ENCODE data around the gene SLC50A1. TPM values are rescaled to one million over a fixed set of nuclear protein-coding genes. Genes with fewer than 3 reads are reported as not detected.

Gene SLC50A1
- total RNA-seq, 2 experiments from 2014 or later, result 39.8 to 41.2 TPM

GRCh38 chr1:155170806-155171205, 35.2 kb downstream of the SLC50A1 start:
- Mint-ChIP-seq H3K36me3 (peaks cover 8% of the 10 kb centered on the region), H3K27me3 (no peaks in the 10 kb centered on the region), H3K27ac (no peak overlapping the region), H3K4me3 (no peak overlapping the region), H3K4me1 (peaks cover 47% of the 10 kb centered on the region), H3K9me3 (ENCODE audit: low read depth) (no peaks in the 10 kb centered on the region)
- DNase-seq (peak; percentile 38), ATAC-seq (no peak)
- CTCF ChIA-PET, result interaction anchor here (0.7 to 13.0 kb wide), 5 partner anchors 22 to 86 kb away, joined by 3 to 295 read pairs (median 117); no protein-coding TSS in a partner anchor

GRCh38 chr1:155171836-155172731, 36.4 kb downstream of the SLC50A1 start:
- CTCF ChIA-PET, result interaction anchor here (0.7 to 13.0 kb wide), 38 partner anchors 10 to 1623 kb away, joined by 3 to 295 read pairs (median 6); partner anchors contain the start of genes ADAM15, DPM3, EFNA4 and LMNA
- peak overlapping the region; percentile 90 for H3K27ac Mint-ChIP-seq
- peaks cover 56% of the 10 kb centered on the region for H3K4me1 Mint-ChIP-seq
- H3K27me3 Mint-ChIP-seq, result no peaks in the 10 kb centered on the region
- peak; percentile 38 for DNase-seq
- no peaks in the 10 kb centered on the region for H3K9me3 Mint-ChIP-seq (ENCODE audit: low read depth)
- peak; percentile 32 for ATAC-seq
- H3K4me3 Mint-ChIP-seq, result peak overlapping the region; percentile 82
- H3K36me3 Mint-ChIP-seq, result peaks cover 8% of the 10 kb centered on the region

GRCh38 chr1:155172732-155173477, 37.3 kb downstream of the SLC50A1 start, which contains the start of gene KRTCAP2:
Gene KRTCAP2, minus strand, starts transcription at chr1:155173304. Its CDS starts 80 bp downstream, at chr1:155173224.
- Mint-ChIP-seq H3K9me3 (ENCODE audit: low read depth) (no peaks in the 10 kb centered on the region), H3K27ac (peak within 1 kb of the TSS; percentile 90), H3K4me1 (peaks cover 51% of the 10 kb centered on the region), H3K27me3 (no peaks in the 10 kb centered on the region), H3K36me3 (peaks cover 10% of the 10 kb centered on the region), H3K4me3 (peak within 1 kb of the TSS; percentile 82)
- CTCF ChIA-PET, result interaction anchor here (0.6 to 13.0 kb wide), 52 partner anchors 8 to 1622 kb away, joined by 3 to 295 read pairs (median 4); partner anchors contain the start of genes ADAM15, DPM3, EFNA4 and FLAD1
- ATAC-seq (peak; percentile 84), DNase-seq (peak; percentile 98)

GRCh38 chr1:155173478-155174323, 38.0 kb downstream of the SLC50A1 start, which contains the start of gene TRIM46:
Gene TRIM46, plus strand, starts transcription at chr1:155173849. Its CDS starts 118 bp downstream, at chr1:155173967.
- Mint-ChIP-seq H3K36me3 (peaks cover 13% of the 10 kb centered on the region), H3K4me3 (peak within 1 kb of the TSS; percentile 82), H3K9me3 (ENCODE audit: low read depth) (no peaks in the 10 kb centered on the region), H3K4me1 (peaks cover 50% of the 10 kb centered on the region), H3K27me3 (no peaks in the 10 kb centered on the region), H3K27ac (peak within 1 kb of the TSS; percentile 90)
- CTCF ChIA-PET, result interaction anchor here (0.7 to 13.0 kb wide), 40 partner anchors 9 to 218 kb away, joined by 3 to 295 read pairs (median 6); partner anchors contain the start of genes ADAM15, DPM3, EFNA4 and MTX1
- DNase-seq (peak; percentile 85), ATAC-seq (peak; percentile 50)

- no peak for ATAC-seq
- peaks cover 50% of the 10 kb centered on the region for H3K4me1 Mint-ChIP-seq
- CTCF ChIA-PET, result interaction anchor here (0.9 to 13.0 kb wide), 12 partner anchors 10 to 113 kb away, joined by 3 to 295 read pairs (median 10); partner anchors contain the start of genes DPM3, MTX1 and THBS3
- no peaks in the 10 kb centered on the region for H3K27me3 Mint-ChIP-seq
- no peaks in the 10 kb centered on the region for H3K9me3 Mint-ChIP-seq (ENCODE audit: low read depth)
- H3K4me3 Mint-ChIP-seq, result peak overlapping the region; percentile 82
- DNase-seq, result peak; percentile 80
- H3K27ac Mint-ChIP-seq, result peak overlapping the region; percentile 90
- H3K36me3 Mint-ChIP-seq, result peaks cover 14% of the 10 kb centered on the region
These were observed 39.0 kb downstream of the SLC50A1 start for GRCh38 chr1:155174324-155175280.

GRCh38 chr1:155175281-155175926, 39.8 kb downstream of the SLC50A1 start:
- no peak for ATAC-seq
- DNase-seq, result peak; percentile 41
- H3K9me3 Mint-ChIP-seq (ENCODE audit: low read depth), result no peaks in the 10 kb centered on the region
- H3K27ac Mint-ChIP-seq, result peak overlapping the region; percentile 66
- peaks cover 48% of the 10 kb centered on the region for H3K4me1 Mint-ChIP-seq
- CTCF ChIA-PET, result interaction anchor here (0.7 to 13.0 kb wide), 13 partner anchors 9 to 114 kb away, joined by 3 to 295 read pairs (median 8); partner anchors contain the start of genes DPM3, MTX1 and THBS3
- peak overlapping the region; percentile 82 for H3K4me3 Mint-ChIP-seq
- peaks cover 13% of the 10 kb centered on the region for H3K36me3 Mint-ChIP-seq
- H3K27me3 Mint-ChIP-seq, result no peaks in the 10 kb centered on the region

GRCh38 chr1:155175927-155176371, 40.3 kb downstream of the SLC50A1 start:
- peaks cover 13% of the 10 kb centered on the region for H3K36me3 Mint-ChIP-seq
- ATAC-seq (no peak), DNase-seq (peak; percentile 56)
- CTCF ChIA-PET, result interaction anchor here (0.7 to 13.0 kb wide), 10 partner anchors 9 to 90 kb away, joined by 3 to 295 read pairs (median 15); partner anchors contain the start of genes MTX1 and THBS3
- no peaks in the 10 kb centered on the region for H3K9me3 Mint-ChIP-seq (ENCODE audit: low read depth)
- H3K27me3 Mint-ChIP-seq, result no peaks in the 10 kb centered on the region
- H3K27ac Mint-ChIP-seq, result peak overlapping the region; percentile 72
- H3K4me3 Mint-ChIP-seq, result no peak overlapping the region
- peaks cover 47% of the 10 kb centered on the region for H3K4me1 Mint-ChIP-seq

- H3K9me3 Mint-ChIP-seq (ENCODE audit: low read depth), result no peaks in the 10 kb centered on the region
- H3K27ac Mint-ChIP-seq, result peak overlapping the region; percentile 72
- H3K4me1 Mint-ChIP-seq, result peaks cover 47% of the 10 kb centered on the region
- CTCF ChIA-PET, result interaction anchor here (0.7 to 13.0 kb wide), 19 partner anchors 8 to 416 kb away, joined by 3 to 295 read pairs (median 4); partner anchors contain the start of genes FDPS, MTX1 and THBS3
- ATAC-seq (peak; percentile 27), DNase-seq (peak; percentile 89)
- peak overlapping the region; percentile 16 for H3K4me3 Mint-ChIP-seq
- peaks cover 16% of the 10 kb centered on the region for H3K36me3 Mint-ChIP-seq
- H3K27me3 Mint-ChIP-seq, result no peaks in the 10 kb centered on the region
These were observed 41.0 kb downstream of the SLC50A1 start for GRCh38 chr1:155176544-155177071.

- Mint-ChIP-seq H3K27ac (peak overlapping the region; percentile 41), H3K4me3 (no peak overlapping the region), H3K4me1 (peaks cover 40% of the 10 kb centered on the region), H3K9me3 (ENCODE audit: low read depth) (no peaks in the 10 kb centered on the region), H3K36me3 (peaks cover 16% of the 10 kb centered on the region), H3K27me3 (no peaks in the 10 kb centered on the region)
- CTCF ChIA-PET, result interaction anchor here (0.7 to 2.3 kb wide), 16 partner anchors 8 to 415 kb away, joined by 3 to 27 read pairs (median 3); partner anchors contain the start of gene FDPS
- ATAC-seq (no peak), DNase-seq (peak; percentile 40)
These were observed 41.7 kb downstream of the SLC50A1 start for GRCh38 chr1:155177192-155177917.

GRCh38 chr1:155177918-155178281, 42.2 kb downstream of the SLC50A1 start:
- Mint-ChIP-seq H3K4me1 (peaks cover 38% of the 10 kb centered on the region), H3K4me3 (no peak overlapping the region), H3K36me3 (peaks cover 16% of the 10 kb centered on the region), H3K27ac (no peak overlapping the region), H3K9me3 (ENCODE audit: low read depth) (no peaks in the 10 kb centered on the region), H3K27me3 (no peaks in the 10 kb centered on the region)
- CTCF ChIA-PET, result interaction anchor here (0.8 to 2.3 kb wide), 12 partner anchors 9 to 415 kb away, joined by 3 to 27 read pairs (median 3); partner anchors contain the start of gene FDPS
- ATAC-seq, result no peak
- peak; percentile 38 for DNase-seq
